Endodermal cell (in vitro differentiated cells): ENCODE results near the gene AFF3. TPM values are rescaled to one million over a fixed set of nuclear protein-coding genes. Genes with fewer than 3 reads are reported as not detected.

Experiments used
- DNase-seq: peaks from one replicate; pipeline ENCODE4 v3.0.0-alpha.2; 2017
- H3K27ac ChIP-seq: 2 replicates; pipeline ENCODE4 v1.5.1; 2013; ENCODE audit warnings: mild to moderate bottlenecking, low read depth, low read length, moderate library complexity
- H3K27me3 ChIP-seq: 2 replicates; pipeline ENCODE4 v1.6.1; 2013; ENCODE audit warnings: mild to moderate bottlenecking, low read length, moderate library complexity; ENCODE audit not compliant: insufficient read depth, control insufficient read depth, poor library complexity, severe bottlenecking
- H3K36me3 ChIP-seq: 2 replicates; pipeline ENCODE4 v1.7.0; 2013; ENCODE audit warnings: mild to moderate bottlenecking, low read length, moderate library complexity; ENCODE audit not compliant: control insufficient read depth, insufficient read depth
- H3K4me1 ChIP-seq: one replicate; pipeline ENCODE4 v1.7.0; 2013; ENCODE audit warnings: low read length; ENCODE audit not compliant: control insufficient read depth, insufficient read depth
- H3K4me3 ChIP-seq: 2 replicates; pipeline ENCODE4 v1.5.1; 2013; ENCODE audit warnings: mild to moderate bottlenecking, low read length, moderate library complexity
- H3K9ac ChIP-seq: 2 replicates; pipeline ENCODE4 v1.6.1; 2013; ENCODE audit warnings: mild to moderate bottlenecking, low read length, moderate library complexity; ENCODE audit not compliant: poor library complexity, severe bottlenecking; ENCODE audit errors: extremely low read depth
- H3K9me3 ChIP-seq: 2 replicates; pipeline ENCODE4 v1.6.1; 2013; ENCODE audit warnings: mild to moderate bottlenecking, low read length, moderate library complexity; ENCODE audit not compliant: control insufficient read depth
- H3K27ac Mint-ChIP-seq: 2 replicates; pipeline ENCODE4 v1.8.0; 2020; ENCODE audit warnings: mixed read lengths
- H3K27me3 Mint-ChIP-seq: 2 replicates; pipeline ENCODE4 v1.8.0; 2021; ENCODE audit warnings: mild to moderate bottlenecking, mixed read lengths; ENCODE audit not compliant: insufficient read depth
- H3K36me3 Mint-ChIP-seq: 2 replicates; pipeline ENCODE4 v1.8.0; 2020; ENCODE audit warnings: low read depth, mixed read lengths
- H3K4me1 Mint-ChIP-seq: 2 replicates; pipeline ENCODE4 v1.8.0; 2020; ENCODE audit warnings: mixed read lengths
- H3K4me3 Mint-ChIP-seq: 2 replicates; pipeline ENCODE4 v1.8.0; 2020; ENCODE audit warnings: mild to moderate bottlenecking, moderate library complexity, mixed read lengths
- H3K9me3 Mint-ChIP-seq: 2 replicates; pipeline ENCODE4 v1.8.0; 2020; ENCODE audit warnings: mild to moderate bottlenecking, mixed read lengths
- WGBS, 2 experiments: methylation state at CpG; one replicate each; pipeline versions ENCODE4 v1.1.5 to v1.1.7; 2013; ENCODE audit warnings: missing lambda C conversion rate in 2 of 2, mixed read lengths in 1 of 2; ENCODE audit not compliant: insufficient coverage in 1 of 2, insufficient read length in 1 of 2; 5-methylcytosine and 5-hydroxymethylcytosine counted together
- total RNA-seq, 2 donors: library from RNA; stranded (reverse); fragmentation: NEBNext Ultra II Directional in 1 of 2; extraction: Animal tissue kit (Norgen Biotek cat#: 25700) in 1 of 2; gene quantifications; 2 replicates in 1 of 2; 3 replicates in 1 of 2; pipeline ENCODE4 v1.2.1, GENCODE V29; 2021
- TF ChIP-seq, protein P1 (sequence below): fragments of 200-600 bp; sonication (generic); conservative IDR thresholded peaks from 2 replicates; pipeline ENCODE4 v1.5.0; 2021; ENCODE audit warnings: antibody characterized with exemption, mild to moderate bottlenecking

The AFF3 gene
- total RNA-seq, 2 donors from 2014 or later, result 0.62 to 0.73 TPM

- no peak overlapping the region for H3K4me3 Mint-ChIP-seq
- TF ChIP-seq, protein P1, sequence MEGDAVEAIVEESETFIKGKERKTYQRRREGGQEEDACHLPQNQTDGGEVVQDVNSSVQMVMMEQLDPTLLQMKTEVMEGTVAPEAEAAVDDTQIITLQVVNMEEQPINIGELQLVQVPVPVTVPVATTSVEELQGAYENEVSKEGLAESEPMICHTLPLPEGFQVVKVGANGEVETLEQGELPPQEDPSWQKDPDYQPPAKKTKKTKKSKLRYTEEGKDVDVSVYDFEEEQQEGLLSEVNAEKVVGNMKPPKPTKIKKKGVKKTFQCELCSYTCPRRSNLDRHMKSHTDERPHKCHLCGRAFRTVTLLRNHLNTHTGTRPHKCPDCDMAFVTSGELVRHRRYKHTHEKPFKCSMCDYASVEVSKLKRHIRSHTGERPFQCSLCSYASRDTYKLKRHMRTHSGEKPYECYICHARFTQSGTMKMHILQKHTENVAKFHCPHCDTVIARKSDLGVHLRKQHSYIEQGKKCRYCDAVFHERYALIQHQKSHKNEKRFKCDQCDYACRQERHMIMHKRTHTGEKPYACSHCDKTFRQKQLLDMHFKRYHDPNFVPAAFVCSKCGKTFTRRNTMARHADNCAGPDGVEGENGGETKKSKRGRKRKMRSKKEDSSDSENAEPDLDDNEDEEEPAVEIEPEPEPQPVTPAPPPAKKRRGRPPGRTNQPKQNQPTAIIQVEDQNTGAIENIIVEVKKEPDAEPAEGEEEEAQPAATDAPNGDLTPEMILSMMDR, result no peak
- H3K36me3 Mint-ChIP-seq, result no peaks in the 10 kb centered on the region
- no peak for DNase-seq
- no peaks in the 10 kb centered on the region for H3K27me3 Mint-ChIP-seq
- Histone ChIP-seq H3K9ac (no peak overlapping the region), H3K27me3 (no peaks in the 10 kb centered on the region), H3K4me1 (no peaks in the 10 kb centered on the region), H3K9me3 (no peaks in the 10 kb centered on the region), H3K4me3 (no peak overlapping the region), H3K36me3 (no peaks in the 10 kb centered on the region), H3K27ac (no peak overlapping the region)
- H3K9me3 Mint-ChIP-seq, result no peaks in the 10 kb centered on the region
- H3K27ac Mint-ChIP-seq, result no peak overlapping the region
- no peaks in the 10 kb centered on the region for H3K4me1 Mint-ChIP-seq
- WGBS, 2 experiments, result 88 to 89% methylated on average over 3 to 8 of the region's 8 CpGs
These were observed 481.6 kb downstream of the AFF3 start for GRCh38 chr2:99660616-99661406.

GRCh38 chr2:99659874-99660273 is 482.5 kb downstream of the AFF3 start:
- TF ChIP-seq, protein P1, result no peak

DNA sequence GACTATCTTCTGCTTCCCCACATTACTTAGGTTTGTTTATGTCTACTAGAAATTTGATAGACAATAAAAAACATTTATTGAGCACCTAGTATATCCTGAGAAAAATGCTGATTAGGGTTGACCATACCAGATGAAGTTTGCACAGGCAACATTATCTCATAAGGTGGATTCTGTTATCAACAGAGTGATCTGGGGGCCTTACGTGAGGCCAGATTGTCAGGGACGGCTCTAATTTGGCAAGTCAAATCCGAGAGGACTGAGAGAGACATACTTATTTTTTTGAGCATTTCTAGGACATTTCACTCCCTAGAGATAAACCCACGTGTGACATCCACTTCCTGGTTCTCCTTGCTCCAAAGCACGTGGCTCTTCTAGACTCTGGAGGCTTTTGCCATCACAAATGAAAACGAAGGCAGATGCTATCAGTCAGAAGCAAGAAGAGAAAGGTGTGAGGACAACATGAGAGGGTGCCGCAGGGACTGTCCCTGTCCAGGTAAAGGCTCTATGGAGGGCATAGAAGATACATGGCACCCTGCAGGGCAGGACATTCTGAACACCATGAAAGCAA is 484.6 kb downstream of the AFF3 start:
- H3K4me3 Mint-ChIP-seq, result no peak overlapping the region
- no peaks in the 10 kb centered on the region for H3K9me3 Mint-ChIP-seq
- H3K4me1 Mint-ChIP-seq, result peaks cover 6% of the 10 kb centered on the region
- Histone ChIP-seq H3K9ac (no peak overlapping the region), H3K4me3 (no peak overlapping the region), H3K9me3 (no peaks in the 10 kb centered on the region), H3K36me3 (no peaks in the 10 kb centered on the region), H3K27ac (no peak overlapping the region), H3K4me1 (peaks cover 2% of the 10 kb centered on the region), H3K27me3 (no peaks in the 10 kb centered on the region)
- H3K36me3 Mint-ChIP-seq, result no peaks in the 10 kb centered on the region
- no peak for DNase-seq
- TF ChIP-seq, protein P1, result no peak
- H3K27ac Mint-ChIP-seq, result no peak overlapping the region
- no peaks in the 10 kb centered on the region for H3K27me3 Mint-ChIP-seq
- WGBS, 2 experiments, result 90 to 96% methylated on average over 5 to 7 of the region's 7 CpGs

More at GRCh38 chr2:99659874-99660273, 482.5 kb downstream of the AFF3 start:
- Mint-ChIP-seq H3K27ac (no peak overlapping the region), H3K9me3 (no peaks in the 10 kb centered on the region), H3K4me3 (no peak overlapping the region), H3K36me3 (no peaks in the 10 kb centered on the region), H3K27me3 (no peaks in the 10 kb centered on the region), H3K4me1 (no peaks in the 10 kb centered on the region)
- H3K4me1 ChIP-seq, result no peaks in the 10 kb centered on the region
- no peak overlapping the region for H3K9ac ChIP-seq
- H3K9me3 ChIP-seq, result no peaks in the 10 kb centered on the region
- no peaks in the 10 kb centered on the region for H3K36me3 ChIP-seq
- no peaks in the 10 kb centered on the region for H3K27me3 ChIP-seq
- no peak overlapping the region for H3K4me3 ChIP-seq
- H3K27ac ChIP-seq, result no peak overlapping the region
- no peak for DNase-seq
- 91 to 100% methylated on average over 2 to 3 of the region's 3 CpGs for WGBS, 2 experiments
